Ishikawa (cell line): Measurements from ENCODE around the gene NQO1.

Experiments
- CEBPB ChIP-seq: IDR thresholded peaks from 2 replicates; pipeline ENCODE4 v1.6.1; 2012
- RAD21 ChIP-seq: IDR thresholded peaks from 2 replicates; pipeline ENCODE4 v1.6.1; 2012; ENCODE audit warnings: low read depth
- TAF1 ChIP-seq: IDR thresholded peaks from 2 replicates; pipeline ENCODE4 v1.6.1; 2012; ENCODE audit warnings: low read depth, mild to moderate bottlenecking
- TCF12 ChIP-seq: IDR thresholded peaks from 2 replicates; pipeline ENCODE4 v1.6.1; 2012; ENCODE audit warnings: low read depth
- TF ChIP-seq, protein P1 (sequence below): IDR thresholded peaks from 2 replicates; pipeline ENCODE4 v1.6.1; 2012; ENCODE audit warnings: low read depth, mild to moderate bottlenecking
- TF ChIP-seq, protein P2 (sequence below): IDR thresholded peaks from 2 replicates; pipeline ENCODE4 v1.6.1; 2012

DNA sequence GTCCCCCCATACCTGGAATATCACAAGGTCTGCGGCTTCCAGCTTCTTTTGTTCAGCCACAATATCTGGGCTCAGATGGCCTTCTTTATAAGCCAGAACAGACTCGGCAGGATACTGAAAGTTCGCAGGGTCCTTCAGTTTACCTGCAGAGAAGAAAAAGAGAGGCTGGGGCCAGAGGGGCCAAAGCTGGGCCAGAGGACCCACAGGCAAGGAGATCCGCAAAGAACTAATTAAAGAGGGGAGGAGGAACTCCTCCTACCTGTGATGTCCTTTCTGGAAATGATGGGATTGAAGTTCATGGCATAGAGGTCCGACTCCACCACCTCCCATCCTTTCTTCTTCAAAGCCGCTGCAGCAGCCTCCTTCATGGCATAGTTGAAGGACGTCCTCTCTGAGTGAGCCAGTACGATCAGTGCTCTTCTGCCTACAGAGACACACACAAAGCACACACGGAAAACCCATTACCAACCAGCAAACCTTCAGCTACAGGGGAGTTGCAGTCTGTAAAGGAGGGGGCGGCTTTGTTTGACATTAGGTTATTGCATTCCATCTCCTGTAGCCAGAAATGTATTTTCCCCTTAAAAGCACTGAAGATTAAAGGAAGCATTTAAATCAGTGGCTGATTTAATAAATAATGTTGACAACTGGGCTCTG is 8.1 kb downstream of the NQO1 start:
- no peak for TF ChIP-seq RAD21
- TF ChIP-seq TAF1 = no peak
- TF ChIP-seq, protein P1, sequence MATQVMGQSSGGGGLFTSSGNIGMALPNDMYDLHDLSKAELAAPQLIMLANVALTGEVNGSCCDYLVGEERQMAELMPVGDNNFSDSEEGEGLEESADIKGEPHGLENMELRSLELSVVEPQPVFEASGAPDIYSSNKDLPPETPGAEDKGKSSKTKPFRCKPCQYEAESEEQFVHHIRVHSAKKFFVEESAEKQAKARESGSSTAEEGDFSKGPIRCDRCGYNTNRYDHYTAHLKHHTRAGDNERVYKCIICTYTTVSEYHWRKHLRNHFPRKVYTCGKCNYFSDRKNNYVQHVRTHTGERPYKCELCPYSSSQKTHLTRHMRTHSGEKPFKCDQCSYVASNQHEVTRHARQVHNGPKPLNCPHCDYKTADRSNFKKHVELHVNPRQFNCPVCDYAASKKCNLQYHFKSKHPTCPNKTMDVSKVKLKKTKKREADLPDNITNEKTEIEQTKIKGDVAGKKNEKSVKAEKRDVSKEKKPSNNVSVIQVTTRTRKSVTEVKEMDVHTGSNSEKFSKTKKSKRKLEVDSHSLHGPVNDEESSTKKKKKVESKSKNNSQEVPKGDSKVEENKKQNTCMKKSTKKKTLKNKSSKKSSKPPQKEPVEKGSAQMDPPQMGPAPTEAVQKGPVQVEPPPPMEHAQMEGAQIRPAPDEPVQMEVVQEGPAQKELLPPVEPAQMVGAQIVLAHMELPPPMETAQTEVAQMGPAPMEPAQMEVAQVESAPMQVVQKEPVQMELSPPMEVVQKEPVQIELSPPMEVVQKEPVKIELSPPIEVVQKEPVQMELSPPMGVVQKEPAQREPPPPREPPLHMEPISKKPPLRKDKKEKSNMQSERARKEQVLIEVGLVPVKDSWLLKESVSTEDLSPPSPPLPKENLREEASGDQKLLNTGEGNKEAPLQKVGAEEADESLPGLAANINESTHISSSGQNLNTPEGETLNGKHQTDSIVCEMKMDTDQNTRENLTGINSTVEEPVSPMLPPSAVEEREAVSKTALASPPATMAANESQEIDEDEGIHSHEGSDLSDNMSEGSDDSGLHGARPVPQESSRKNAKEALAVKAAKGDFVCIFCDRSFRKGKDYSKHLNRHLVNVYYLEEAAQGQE = no peak
- no peak for TF ChIP-seq CEBPB
- TF ChIP-seq, protein P2, sequence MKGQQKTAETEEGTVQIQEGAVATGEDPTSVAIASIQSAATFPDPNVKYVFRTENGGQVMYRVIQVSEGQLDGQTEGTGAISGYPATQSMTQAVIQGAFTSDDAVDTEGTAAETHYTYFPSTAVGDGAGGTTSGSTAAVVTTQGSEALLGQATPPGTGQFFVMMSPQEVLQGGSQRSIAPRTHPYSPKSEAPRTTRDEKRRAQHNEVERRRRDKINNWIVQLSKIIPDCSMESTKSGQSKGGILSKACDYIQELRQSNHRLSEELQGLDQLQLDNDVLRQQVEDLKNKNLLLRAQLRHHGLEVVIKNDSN = no peak
- no peak for TF ChIP-seq TCF12
